GM18868 (cell line): ENCODE data around the gene TAF4.

Experiments used
- ATAC-seq: cut with Tn5 transposase; IDR thresholded peaks from one replicate; pipeline ENCODE4 v1.9.1; 2021; ENCODE audit warnings: mild to moderate bottlenecking, moderate library complexity; ENCODE audit not compliant: unreplicated experiment

Gene TAF4

DNA sequence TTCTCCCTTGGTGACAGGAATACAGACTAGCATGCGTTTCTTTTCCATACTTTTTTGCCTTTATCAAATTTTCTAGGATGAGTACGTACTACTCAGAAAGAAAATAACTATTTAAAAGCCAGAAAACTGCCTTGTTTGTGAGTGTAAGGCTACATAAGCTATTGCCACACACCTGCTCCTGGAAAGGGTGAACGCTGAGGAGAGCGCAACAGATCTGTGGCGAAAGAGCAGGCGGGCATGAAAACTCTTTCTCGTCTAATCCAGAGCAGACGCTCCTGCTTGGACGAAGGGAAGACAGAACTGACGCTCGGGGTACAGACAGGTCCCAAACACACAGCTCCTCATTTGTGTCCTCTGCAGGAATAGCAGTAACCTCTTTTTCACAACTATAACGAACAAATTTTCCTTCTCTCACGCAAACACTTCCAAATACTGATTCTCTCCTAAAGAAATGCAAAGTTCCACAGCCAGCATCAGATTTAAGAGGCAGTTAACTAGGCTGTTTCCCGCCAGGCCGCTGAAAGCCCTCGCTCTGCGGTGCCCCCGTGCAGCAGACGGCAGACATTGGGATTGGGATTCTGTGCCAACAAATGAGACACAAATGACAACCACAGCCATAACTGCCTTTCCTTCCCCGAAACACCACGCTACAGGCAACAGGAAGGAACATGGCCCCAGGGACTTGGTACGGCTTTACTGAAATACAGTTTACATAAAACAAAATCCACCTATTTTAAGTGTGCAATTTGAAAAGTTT, 20.0 kb downstream of the TAF4 start:
- no peak for ATAC-seq

- ATAC-seq, result no peak
Observed at GRCh38 chr20:62045118-62045517, 20.6 kb downstream of the TAF4 start.

DNA sequence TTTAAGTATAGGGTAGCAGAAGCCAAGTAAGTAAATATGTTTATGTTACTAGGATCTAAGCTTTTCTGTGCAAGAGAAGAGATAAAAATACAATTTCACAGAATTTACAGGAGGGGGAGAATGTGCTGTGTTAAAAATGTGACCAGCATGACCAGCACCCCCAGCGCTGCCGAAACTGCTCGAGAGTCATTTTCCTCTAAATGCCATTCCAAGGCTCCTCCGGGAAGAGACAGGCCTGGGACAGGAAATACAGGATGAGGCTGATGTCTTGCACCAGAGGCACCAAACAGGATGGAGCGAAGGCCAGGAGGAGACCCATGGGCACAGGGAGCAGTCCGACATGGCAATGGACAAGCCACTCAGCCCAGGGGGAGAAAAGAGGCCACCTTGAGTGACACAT, 21.1 kb downstream of the TAF4 start:
- ATAC-seq, result no peak

DNA sequence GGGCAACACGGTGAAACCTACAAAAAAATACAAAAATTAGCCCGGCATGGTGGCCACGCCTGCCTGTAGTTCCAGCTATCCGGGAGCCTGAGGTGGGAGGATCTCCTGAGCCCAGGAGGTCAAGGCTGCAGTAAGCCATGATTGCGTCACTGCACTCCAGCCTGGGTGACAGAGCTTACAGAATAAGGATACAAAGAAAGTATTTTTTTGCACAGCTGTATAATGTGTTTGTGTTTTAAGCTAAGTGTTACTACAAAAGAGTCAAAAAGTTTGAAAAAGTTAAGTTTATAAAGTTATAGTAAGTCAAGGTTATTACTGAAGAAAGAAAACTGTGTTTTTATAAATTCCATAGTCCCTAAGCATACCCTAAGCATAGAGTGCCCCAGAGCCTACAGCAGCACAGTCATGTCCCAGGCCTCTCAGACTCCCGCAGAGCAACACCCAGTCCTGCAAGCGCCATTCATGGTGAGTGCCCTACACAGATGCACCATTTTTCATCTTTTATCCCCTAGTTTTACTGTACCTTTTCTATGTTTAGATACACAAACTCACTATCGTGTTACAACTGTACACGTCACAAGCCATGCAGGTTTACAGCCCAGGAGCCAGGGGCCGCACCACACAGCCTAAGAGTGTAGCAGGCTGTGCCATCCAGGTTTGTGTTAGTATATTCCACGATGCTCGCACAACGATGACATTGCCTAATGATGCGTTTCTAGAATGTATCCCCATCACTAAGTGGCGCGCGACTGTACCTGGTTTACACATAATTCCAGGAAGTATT, 22.4 kb downstream of the TAF4 start:
- ATAC-seq, result no peak

DNA sequence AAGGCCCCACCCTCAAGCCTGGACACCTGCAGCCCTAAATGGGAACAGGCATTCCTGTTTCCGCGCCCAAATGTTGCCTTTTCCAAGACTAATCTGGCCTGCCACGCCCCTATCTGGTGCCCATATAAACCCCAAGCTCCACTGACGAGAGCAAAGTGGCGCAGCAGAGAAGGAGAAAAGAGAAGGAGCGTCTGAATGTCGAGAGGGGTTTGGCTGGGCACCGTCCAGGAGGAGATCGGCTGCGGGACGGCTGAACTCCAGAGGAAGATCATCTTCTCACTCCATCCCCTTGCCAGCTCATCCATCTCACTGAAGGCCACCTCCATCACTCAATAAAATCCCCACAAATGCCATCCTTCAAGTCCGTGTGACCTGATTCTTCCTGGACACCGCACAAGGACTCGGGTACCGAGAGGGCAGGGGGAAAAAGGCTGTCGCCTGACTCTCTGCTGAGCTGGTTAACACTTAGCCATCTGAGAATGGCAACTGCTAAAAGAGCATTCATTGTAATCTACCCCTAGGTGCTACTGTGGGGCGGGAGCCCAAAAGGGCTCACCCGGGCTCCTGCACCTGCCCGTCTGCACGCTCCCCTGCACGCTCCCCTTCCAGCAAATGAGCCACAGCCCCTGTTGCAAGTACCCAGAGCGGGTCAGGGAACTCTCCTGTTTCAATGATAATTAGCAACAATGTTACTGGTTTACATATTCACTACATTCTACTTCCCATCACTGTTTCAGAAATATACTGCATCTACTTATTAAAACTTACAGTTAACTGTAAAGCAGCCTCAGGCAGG, 23.5 kb downstream of the TAF4 start:
- no peak for ATAC-seq

DNA sequence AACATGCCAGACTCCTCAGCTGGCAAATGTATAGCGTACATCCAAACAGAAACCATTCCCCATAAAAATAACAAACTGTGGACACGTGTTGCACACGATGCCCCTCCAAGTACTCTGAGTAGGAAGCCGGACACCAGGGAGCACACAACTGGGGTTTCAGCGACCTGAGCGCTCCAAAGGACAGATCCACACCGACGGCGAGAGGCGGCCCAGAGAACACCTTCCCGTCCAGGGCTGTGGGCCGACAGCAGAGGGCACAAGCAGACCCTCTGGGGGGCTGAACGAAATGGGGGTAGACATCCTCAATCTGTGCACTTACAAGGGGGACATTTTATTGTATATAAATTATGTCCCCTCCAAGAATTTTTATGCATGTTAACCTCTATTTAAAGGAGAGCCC, 24.7 kb downstream of the TAF4 start:
- ATAC-seq, result no peak

DNA sequence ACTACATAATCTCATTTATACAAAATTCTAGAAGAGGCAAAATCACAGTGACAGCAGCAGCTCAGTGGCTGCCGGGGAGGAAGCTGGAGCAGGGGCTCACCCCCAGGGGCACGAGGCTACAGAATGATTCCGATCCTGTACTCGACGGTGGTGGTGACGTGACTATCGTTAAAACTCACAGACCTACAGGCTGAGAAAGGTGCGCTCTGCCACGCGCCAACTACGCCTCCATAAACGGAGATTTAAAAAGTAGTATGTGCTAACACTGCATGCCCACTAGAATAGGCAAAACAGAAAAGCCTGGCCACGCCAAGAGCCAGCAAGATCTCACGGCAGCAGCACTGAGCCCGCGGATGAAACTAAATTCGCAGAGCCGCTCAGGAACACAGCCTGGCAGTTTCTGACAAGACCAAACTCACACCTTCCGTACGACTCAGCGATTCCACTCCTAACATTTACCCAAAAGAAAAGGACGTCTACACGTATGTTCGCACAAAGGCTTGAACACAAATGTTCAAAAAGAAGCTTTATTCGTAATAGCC, 25.2 kb downstream of the TAF4 start:
- no peak for ATAC-seq

DNA sequence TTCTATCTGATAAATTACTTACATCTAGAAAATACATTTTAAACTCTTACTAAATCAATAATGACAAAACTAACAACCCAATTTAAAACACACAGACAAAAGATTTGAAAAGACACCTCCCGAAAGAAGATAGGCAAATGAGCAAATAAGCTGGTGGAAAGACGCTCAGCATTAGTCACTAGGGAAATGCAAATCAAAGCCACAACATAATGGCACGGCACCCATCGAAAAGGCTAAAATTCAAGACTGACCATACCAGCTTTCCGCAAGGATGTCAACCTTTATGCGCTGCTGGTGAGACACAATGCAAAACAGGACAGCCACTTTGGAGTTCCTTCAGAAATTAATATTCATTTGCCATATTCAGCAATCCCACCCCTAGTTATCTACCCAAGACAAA, 25.9 kb downstream of the TAF4 start:
- no peak for ATAC-seq

GRCh38 chr20:62032609-62033368, 32.9 kb downstream of the TAF4 start:
- no peak for ATAC-seq

DNA sequence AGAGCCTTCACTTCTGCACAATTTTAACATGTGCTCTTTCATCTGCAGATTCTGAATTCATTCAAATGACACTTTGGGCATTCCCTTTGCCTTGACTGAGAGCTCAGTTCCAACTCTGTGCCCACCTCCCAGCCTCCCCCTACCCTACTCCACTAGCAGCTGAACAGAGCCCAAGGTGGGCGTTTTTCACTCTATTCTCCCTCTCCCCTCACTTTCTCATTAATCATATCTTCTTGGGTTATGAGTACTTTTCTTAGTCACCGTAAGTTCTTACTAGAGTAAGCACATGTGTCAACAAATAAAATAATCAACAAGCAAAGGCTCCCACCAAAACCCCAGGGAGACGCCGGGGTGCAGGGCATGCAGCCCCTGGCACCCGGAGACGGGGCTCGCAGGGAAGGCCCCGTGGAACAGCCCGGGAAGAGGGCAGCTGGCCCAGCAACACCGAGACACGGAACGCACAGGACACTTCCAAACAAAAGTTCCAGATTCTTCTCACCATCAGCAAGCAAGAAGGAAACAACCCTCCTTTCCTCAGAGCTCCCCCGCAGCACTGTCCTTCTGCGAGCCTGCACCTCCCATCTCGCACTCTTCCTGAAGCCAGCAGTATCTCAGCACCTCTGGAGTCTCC, 34.1 kb downstream of the TAF4 start:
- ATAC-seq, result no peak

GRCh38 chr20:62030834-62031434, 34.7 kb downstream of the TAF4 start:
- peak; percentile 86 for ATAC-seq

GRCh38 chr20:62030357-62030756, 35.3 kb downstream of the TAF4 start:
- no peak for ATAC-seq

- ATAC-seq, result no peak
Observed at GRCh38 chr20:62029949-62030348, 35.7 kb downstream of the TAF4 start.

DNA sequence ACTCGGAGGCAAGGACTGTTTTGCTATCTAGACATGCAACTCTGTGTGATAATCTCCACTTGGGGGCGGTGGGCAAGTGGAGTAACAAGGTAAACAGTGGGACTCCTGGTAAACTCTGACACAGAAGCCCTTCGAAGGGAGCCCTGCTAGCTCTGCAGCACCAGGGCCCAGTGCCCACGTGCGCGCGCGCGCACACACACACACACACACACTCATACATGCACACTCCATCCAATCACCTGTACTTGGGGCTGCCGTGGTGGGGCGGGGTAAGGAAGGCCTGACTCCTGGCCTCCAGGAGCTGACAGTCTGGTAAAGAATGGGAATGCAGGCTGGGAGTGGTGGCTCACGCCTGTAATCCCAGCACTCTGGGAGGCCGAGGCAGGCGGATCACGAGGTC, 36.4 kb downstream of the TAF4 start:
- no peak for ATAC-seq

- no peak for ATAC-seq
Observed at GRCh38 chr20:62028384-62028783, 37.3 kb downstream of the TAF4 start.

DNA sequence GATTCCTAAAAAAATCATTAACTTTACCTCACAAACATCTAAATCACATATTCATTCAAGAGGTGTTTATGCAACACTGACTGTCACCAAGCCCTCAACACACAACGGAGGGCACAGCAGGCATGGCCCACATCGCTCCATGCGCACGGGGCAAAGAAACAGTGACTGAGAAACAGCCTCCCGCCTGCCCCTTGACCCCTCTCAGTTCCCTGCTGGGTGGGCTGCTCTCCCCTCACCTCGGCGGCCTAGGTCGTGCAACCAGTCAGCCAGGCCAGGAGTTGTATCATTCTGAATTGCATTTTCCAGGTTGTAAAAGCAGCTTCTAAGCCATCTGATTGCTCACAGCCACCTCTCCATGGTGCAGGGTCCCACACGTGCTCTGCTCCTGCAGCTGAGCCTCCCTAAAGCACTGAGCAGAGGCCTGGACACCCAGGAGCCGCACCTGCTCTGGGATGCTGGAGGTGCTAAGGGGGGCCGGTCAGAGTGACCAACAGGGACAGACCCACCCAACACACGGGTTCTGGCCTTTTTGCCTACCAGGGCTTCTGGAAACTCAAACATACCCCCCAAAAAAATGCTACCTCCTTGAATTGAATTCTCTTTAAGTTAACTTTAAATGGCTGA, 37.9 kb downstream of the TAF4 start:
- no peak for ATAC-seq

GRCh38 chr20:62027116-62027515, 38.6 kb downstream of the TAF4 start:
- no peak for ATAC-seq

DNA sequence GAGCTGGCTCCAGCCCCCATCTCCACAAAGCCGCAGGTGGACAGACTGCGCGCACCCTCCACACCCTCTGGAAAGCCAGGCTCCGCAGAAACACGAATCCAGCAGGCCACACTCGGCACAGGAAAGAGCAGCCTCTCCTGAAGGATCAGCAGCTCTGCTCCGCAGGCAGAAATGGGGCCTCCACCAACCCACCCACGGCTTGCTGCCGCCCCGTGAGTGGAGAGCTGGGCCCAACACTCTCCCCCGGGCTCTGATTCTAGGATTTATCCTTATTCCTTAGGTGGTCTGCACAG, 39.2 kb downstream of the TAF4 start:
- ATAC-seq, result no peak

DNA sequence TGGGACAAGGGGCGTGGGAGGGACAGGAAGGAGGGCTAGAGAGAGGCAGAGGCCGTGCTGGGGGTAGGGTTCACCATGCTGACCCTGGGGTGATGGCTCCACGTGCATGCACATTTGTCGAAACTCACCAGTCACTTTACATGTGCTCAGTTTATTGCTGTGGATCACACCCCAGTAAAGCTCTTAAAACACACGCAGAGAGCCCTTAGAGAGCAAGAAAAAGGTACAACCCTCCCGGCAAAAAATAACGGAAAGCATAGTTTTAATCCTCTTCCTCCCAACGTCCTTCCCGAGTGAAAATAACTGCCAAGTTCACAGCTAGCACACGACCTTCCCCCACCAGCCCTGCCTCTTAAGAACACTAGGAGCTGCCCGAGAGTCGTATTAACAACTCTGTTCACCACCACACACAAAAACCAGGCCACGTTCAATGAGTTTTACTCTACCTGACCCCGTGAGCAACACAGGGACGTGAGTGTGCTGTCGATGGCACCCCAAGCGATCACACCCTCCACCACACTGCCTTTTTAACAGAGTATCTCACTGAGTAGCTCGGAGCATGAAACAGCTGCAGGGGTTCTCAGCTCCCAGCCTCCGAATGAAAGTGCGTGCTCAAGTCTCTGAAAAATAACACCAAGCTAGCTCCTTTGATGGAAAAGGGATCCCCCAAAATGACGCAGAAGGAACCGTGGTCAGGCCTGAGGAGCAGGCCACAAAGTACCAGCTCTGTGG, 39.7 kb downstream of the TAF4 start:
- peak; percentile 47 for ATAC-seq
